ENCODE results near the gene MSANTD2. TPM values are rescaled to one million over a fixed set of nuclear protein-coding genes. Genes with fewer than 3 reads are reported as not detected.

MSANTD2 gene
- total RNA-seq, 1 donor from 2014 or later, result 18.7 TPM

GRCh38 chr11:124834526-124835180, 34.4 kb upstream of the MSANTD2 start:
- Histone ChIP-seq H3K9ac (ENCODE audit: low read length) (no peak overlapping the region), H3K36me3 (ENCODE audit: insufficient read depth, low read length) (no peaks in the 10 kb centered on the region), H4K20me1 (ENCODE audit: insufficient read depth, low read length) (no peaks in the 10 kb centered on the region), H3K4me3 (ENCODE audit: insufficient read depth, low read depth, low read length) (no peak overlapping the region), H3K4me1 (ENCODE audit: insufficient read depth, low read length) (peaks cover 9% of the 10 kb centered on the region), H2AFZ (ENCODE audit: low read depth, low read length) (no peak overlapping the region), H3K9me3 (ENCODE audit: insufficient read depth, low read depth, low read length) (no peaks in the 10 kb centered on the region), H3K27me3 (ENCODE audit: insufficient read depth, low read length) (peaks cover 32% of the 10 kb centered on the region), H3K79me2 (ENCODE audit: insufficient read depth, low read length) (no peaks in the 10 kb centered on the region), H3K27ac (ENCODE audit: low read depth, low read length) (no peak overlapping the region), H3K4me2 (ENCODE audit: low read length) (no peak overlapping the region)
- no peak for FAIRE-seq
- H3K9me3 Mint-ChIP-seq (ENCODE audit: unreplicated experiment), result no peaks in the 10 kb centered on the region
- no peak overlapping the region for H3K4me3 Mint-ChIP-seq (ENCODE audit: unreplicated experiment)
- H3K27ac Mint-ChIP-seq (ENCODE audit: unreplicated experiment), result no peak overlapping the region
- no peaks in the 10 kb centered on the region for H3K36me3 Mint-ChIP-seq (ENCODE audit: low read depth, unreplicated experiment)
- TF ChIP-seq CTCF (IDR thresholded peaks at IDR 0.05; ENCODE audit: insufficient read depth, low read depth, low read length), result no peak
- TF ChIP-seq EZH2 (IDR thresholded peaks at IDR 0.05; ENCODE audit: insufficient read depth, low read length), result no peak
- DNase-seq (ENCODE audit: low read depth), result no peak
- H3K27me3 Mint-ChIP-seq (ENCODE audit: low read depth, unreplicated experiment), result peaks cover 39% of the 10 kb centered on the region
- H3K4me1 Mint-ChIP-seq (ENCODE audit: low read depth, unreplicated experiment), result peaks cover 2% of the 10 kb centered on the region

GRCh38 chr11:124832571-124832970, 32.4 kb upstream of the MSANTD2 start:
- H3K4me1 ChIP-seq (ENCODE audit: insufficient read depth, low read length), result peaks cover 8% of the 10 kb centered on the region
- H3K9me3 Mint-ChIP-seq (ENCODE audit: unreplicated experiment), result no peaks in the 10 kb centered on the region
- no peaks in the 10 kb centered on the region for H3K36me3 Mint-ChIP-seq (ENCODE audit: low read depth, unreplicated experiment)
- H3K79me2 ChIP-seq (ENCODE audit: insufficient read depth, low read length), result no peaks in the 10 kb centered on the region
- no peak for TF ChIP-seq CTCF (IDR thresholded peaks at IDR 0.05; ENCODE audit: insufficient read depth, low read depth, low read length)
- TF ChIP-seq EZH2 (IDR thresholded peaks at IDR 0.05; ENCODE audit: insufficient read depth, low read length), result no peak
- no peak overlapping the region for H3K27ac Mint-ChIP-seq (ENCODE audit: unreplicated experiment)
- no peak overlapping the region for H2AFZ ChIP-seq (ENCODE audit: low read depth, low read length)
- peak; percentile 34 for DNase-seq (ENCODE audit: low read depth)
- peaks cover 18% of the 10 kb centered on the region for H3K27me3 ChIP-seq (ENCODE audit: insufficient read depth, low read length)
- peaks cover 2% of the 10 kb centered on the region for H3K4me1 Mint-ChIP-seq (ENCODE audit: low read depth, unreplicated experiment)
- no peak overlapping the region for H3K4me3 ChIP-seq (ENCODE audit: insufficient read depth, low read depth, low read length)
- H3K9ac ChIP-seq (ENCODE audit: low read length), result no peak overlapping the region
- no peak overlapping the region for H3K27ac ChIP-seq (ENCODE audit: low read depth, low read length)
- H3K4me3 Mint-ChIP-seq (ENCODE audit: unreplicated experiment), result no peak overlapping the region
- peaks cover 28% of the 10 kb centered on the region for H3K27me3 Mint-ChIP-seq (ENCODE audit: low read depth, unreplicated experiment)
- FAIRE-seq, result no peak
- no peaks in the 10 kb centered on the region for H4K20me1 ChIP-seq (ENCODE audit: insufficient read depth, low read length)
- H3K36me3 ChIP-seq (ENCODE audit: insufficient read depth, low read length), result no peaks in the 10 kb centered on the region
- H3K9me3 ChIP-seq (ENCODE audit: insufficient read depth, low read depth, low read length), result no peaks in the 10 kb centered on the region
- H3K4me2 ChIP-seq (ENCODE audit: low read length), result no peak overlapping the region

GRCh38 chr11:124831897-124832296, 31.7 kb upstream of the MSANTD2 start:
- Mint-ChIP-seq H3K4me3 (ENCODE audit: unreplicated experiment) (no peak overlapping the region), H3K36me3 (ENCODE audit: low read depth, unreplicated experiment) (no peaks in the 10 kb centered on the region), H3K4me1 (ENCODE audit: low read depth, unreplicated experiment) (peaks cover 2% of the 10 kb centered on the region), H3K27ac (ENCODE audit: unreplicated experiment) (no peak overlapping the region), H3K9me3 (ENCODE audit: unreplicated experiment) (no peaks in the 10 kb centered on the region), H3K27me3 (ENCODE audit: low read depth, unreplicated experiment) (peaks cover 27% of the 10 kb centered on the region)
- Histone ChIP-seq H3K4me1 (ENCODE audit: insufficient read depth, low read length) (peaks cover 4% of the 10 kb centered on the region), H4K20me1 (ENCODE audit: insufficient read depth, low read length) (no peaks in the 10 kb centered on the region), H3K9me3 (ENCODE audit: insufficient read depth, low read depth, low read length) (no peaks in the 10 kb centered on the region), H3K4me2 (ENCODE audit: low read length) (no peak overlapping the region), H3K4me3 (ENCODE audit: insufficient read depth, low read depth, low read length) (no peak overlapping the region), H3K27me3 (ENCODE audit: insufficient read depth, low read length) (peaks cover 18% of the 10 kb centered on the region), H2AFZ (ENCODE audit: low read depth, low read length) (no peak overlapping the region), H3K9ac (ENCODE audit: low read length) (no peak overlapping the region), H3K27ac (ENCODE audit: low read depth, low read length) (no peak overlapping the region), H3K36me3 (ENCODE audit: insufficient read depth, low read length) (no peaks in the 10 kb centered on the region), H3K79me2 (ENCODE audit: insufficient read depth, low read length) (no peaks in the 10 kb centered on the region)
- FAIRE-seq, result no peak
- no peak for DNase-seq (ENCODE audit: low read depth)
- TF ChIP-seq EZH2 (IDR thresholded peaks at IDR 0.05; ENCODE audit: insufficient read depth, low read length) (no peak), CTCF (IDR thresholded peaks at IDR 0.05; ENCODE audit: insufficient read depth, low read depth, low read length) (no peak)
